ENCODE measurements around the gene MEIKIN.
"Not testable (repeated sequence)": the region's sequence is repeated elsewhere in the genome, so short reads cannot be mapped to it uniquely, and the experiment has no call there.

Gene MEIKIN

DNA sequence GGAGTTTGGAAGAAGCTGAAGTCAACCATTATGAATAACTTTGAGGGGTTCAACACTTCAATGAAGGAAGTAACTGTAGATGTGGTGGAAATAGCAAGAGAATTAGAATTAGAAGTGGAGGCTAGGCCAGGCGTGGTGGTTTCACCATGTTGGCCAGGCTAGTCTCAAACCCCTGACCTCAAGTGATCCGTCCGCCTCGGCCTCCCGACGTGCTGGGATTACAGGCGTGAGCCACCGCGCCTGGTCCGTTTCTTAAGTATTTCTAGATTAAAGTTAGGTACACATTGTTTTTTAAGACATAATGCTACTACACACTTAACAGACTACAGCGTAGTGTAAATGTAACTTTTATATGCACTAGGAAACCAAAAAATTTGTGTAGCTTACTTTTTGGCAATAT lies 162.7 kb downstream of the MEIKIN start:
- H3K9ac ChIP-seq = no peak overlapping the region
- H3K9me3 ChIP-seq = peaks cover 38% of the 10 kb centered on the region
- no peak overlapping the region for H3K4me2 ChIP-seq
- no peak overlapping the region for H3K4me3 ChIP-seq
- H4K20me1 ChIP-seq = peaks cover 67% of the 10 kb centered on the region
- TF ChIP-seq Cebpa-rat (IDR thresholded peaks at IDR 0.05) = no peak
- H3K4me1 ChIP-seq = no peaks in the 10 kb centered on the region
- H3K36me3 ChIP-seq = peaks cover 26% of the 10 kb centered on the region
- no peaks in the 10 kb centered on the region for H3K27me3 ChIP-seq
- H3K27ac ChIP-seq = no peak overlapping the region

DNA sequence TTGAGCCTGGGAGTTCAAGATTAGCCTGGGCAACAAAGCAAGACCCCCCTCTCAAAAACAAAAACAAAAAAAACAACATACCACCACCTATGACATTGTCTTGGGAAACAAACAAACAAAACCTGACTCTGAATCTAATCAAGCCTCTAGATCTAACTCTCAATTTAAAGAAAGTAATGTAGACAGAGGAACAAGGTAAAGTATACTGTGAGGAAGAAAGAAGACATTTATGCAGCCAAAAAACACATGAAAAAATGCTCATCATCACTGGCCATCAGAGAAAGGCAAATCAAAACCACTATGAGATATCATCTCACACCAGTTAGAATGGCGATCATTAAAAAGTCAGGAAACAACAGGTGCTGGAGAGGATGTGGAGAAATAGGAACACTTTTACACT lies 167.3 kb downstream of the MEIKIN start:
- not testable (repeated sequence) for H3K4me1 ChIP-seq, H3K27ac ChIP-seq, H3K9ac ChIP-seq, H3K27me3 ChIP-seq, H3K4me2 ChIP-seq, H3K4me3 ChIP-seq
- Histone ChIP-seq H3K9me3 (peaks cover 46% of the 10 kb centered on the region), H4K20me1 (peaks cover 71% of the 10 kb centered on the region), H3K36me3 (peaks cover 41% of the 10 kb centered on the region)

DNA sequence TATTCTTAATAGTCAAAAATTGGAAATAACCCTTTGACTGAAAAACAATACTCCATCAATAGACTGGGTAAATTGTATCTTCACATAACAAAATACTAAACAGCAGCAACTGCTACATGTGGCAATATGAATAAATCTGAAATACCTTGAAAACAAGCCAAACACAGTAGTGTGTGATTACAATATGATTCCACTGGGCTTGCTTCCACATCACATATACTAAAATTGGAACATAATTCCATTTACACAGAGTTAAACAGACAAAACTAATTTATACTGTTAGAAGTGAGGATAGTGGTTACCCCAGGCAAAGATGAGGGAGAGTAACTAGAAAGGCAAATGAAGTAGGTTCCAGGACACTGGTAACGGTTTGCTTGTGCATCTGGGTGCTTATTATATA lies 169.0 kb downstream of the MEIKIN start:
- Histone ChIP-seq H4K20me1 (peaks cover 80% of the 10 kb centered on the region), H3K4me1 (peaks cover 5% of the 10 kb centered on the region; the same call in 1 of the 2 replicates), H3K27ac (no peak overlapping the region), H3K4me3 (no peak overlapping the region), H3K9me3 (peaks cover 38% of the 10 kb centered on the region), H3K36me3 (peaks cover 28% of the 10 kb centered on the region), H3K9ac (no peak overlapping the region), H3K4me2 (no peak overlapping the region), H3K27me3 (no peaks in the 10 kb centered on the region)
- no peak for TF ChIP-seq Cebpa-rat (IDR thresholded peaks at IDR 0.05)

DNA sequence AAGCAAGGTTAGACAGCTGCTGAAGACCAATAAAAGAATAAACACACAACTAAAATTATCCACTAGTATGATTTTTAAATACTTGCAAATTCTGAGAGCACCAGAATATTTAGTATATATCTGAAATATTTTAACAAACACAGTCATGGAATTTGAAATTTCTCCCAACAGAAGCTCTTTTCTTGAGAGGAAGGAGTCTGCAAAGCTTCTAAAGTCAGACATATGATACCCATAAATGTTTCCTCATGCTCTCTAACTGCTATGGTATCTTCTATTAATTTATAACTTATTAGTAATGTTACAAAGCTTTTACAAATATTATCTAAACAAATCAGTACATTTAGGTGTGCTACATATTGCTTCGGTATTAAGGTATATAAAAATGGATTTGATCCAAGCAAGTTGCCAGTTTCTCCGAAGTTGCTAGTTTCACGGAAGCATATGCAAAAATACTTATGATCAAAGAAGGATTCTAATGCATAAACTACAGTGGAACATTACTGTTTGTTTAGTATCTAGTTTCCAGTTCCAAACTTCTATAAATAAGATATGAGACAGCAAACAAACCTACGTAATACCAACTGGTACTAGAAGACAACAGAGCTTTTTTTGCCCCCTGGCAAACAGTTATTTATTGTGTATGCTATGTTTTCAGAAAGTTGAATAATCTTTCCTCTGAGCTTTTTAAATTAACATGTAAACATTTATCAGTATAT lies 170.7 kb downstream of the MEIKIN start:
- Histone ChIP-seq H4K20me1 (peaks cover 82% of the 10 kb centered on the region), H3K27ac (no peak overlapping the region), H3K4me3 (no peak overlapping the region), H3K4me1 (peaks cover 18% of the 10 kb centered on the region), H3K9me3 (peaks cover 27% of the 10 kb centered on the region), H3K9ac (no peak overlapping the region), H3K4me2 (no peak overlapping the region), H3K27me3 (no peaks in the 10 kb centered on the region), H3K36me3 (peaks cover 18% of the 10 kb centered on the region)
- TF ChIP-seq Cebpa-rat (IDR thresholded peaks at IDR 0.05) = no peak

DNA sequence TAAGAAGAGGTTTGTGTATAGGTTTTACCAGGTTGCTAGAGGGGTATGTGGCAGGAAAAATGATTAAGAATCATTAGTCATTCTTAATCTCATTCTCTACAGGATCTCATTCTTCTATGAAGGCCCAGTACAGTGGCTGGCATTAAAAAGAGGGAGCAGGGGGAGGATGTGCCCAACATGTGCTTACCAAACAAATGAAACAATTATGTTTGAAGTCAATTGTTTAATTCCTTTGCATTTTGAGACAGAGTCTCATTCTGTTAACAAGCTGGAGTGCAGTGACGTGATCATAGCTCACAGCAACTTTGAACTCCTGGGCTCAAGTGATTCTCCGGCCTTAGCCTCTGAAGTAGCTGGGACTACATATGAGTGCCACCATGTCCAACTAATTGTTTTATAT lies 171.7 kb downstream of the MEIKIN start:
- H3K9ac ChIP-seq = no peak overlapping the region
- H3K27me3 ChIP-seq = no peaks in the 10 kb centered on the region
- H3K4me2 ChIP-seq = no peak overlapping the region
- H3K27ac ChIP-seq = no peak overlapping the region
- H4K20me1 ChIP-seq = peaks cover 91% of the 10 kb centered on the region
- H3K36me3 ChIP-seq = peaks cover 18% of the 10 kb centered on the region
- H3K9me3 ChIP-seq = peaks cover 19% of the 10 kb centered on the region
- no peak overlapping the region for H3K4me3 ChIP-seq
- peaks cover 25% of the 10 kb centered on the region for H3K4me1 ChIP-seq
- TF ChIP-seq Cebpa-rat (IDR thresholded peaks at IDR 0.05) = no peak

DNA sequence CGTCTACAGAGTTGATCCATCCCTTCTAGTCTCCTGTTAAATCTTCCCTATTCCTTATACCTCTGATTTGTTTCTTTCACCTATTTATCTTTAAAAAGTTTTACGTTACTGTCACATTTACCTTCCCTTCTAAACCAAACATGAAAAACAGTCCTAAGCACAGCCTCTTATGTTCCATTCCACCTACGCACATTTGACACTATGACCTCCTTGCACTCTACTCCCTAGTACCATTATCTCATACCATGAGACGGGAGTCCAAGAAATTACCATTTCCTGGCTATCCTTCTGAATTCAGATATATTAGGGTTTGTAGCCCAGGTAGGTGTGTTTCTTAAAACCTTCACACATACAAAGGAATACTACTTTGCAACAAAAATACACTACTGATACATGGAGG lies 173.8 kb downstream of the MEIKIN start:
- Histone ChIP-seq H3K27me3 (no peaks in the 10 kb centered on the region), H3K9ac (no peak overlapping the region), H4K20me1 (peaks cover 88% of the 10 kb centered on the region), H3K4me2 (no peak overlapping the region), H3K27ac (no peak overlapping the region), H3K4me1 (peaks cover 25% of the 10 kb centered on the region), H3K4me3 (no peak overlapping the region), H3K9me3 (peaks cover 26% of the 10 kb centered on the region), H3K36me3 (peaks cover 19% of the 10 kb centered on the region)
- TF ChIP-seq Cebpa-rat (IDR thresholded peaks at IDR 0.05) = no peak

DNA sequence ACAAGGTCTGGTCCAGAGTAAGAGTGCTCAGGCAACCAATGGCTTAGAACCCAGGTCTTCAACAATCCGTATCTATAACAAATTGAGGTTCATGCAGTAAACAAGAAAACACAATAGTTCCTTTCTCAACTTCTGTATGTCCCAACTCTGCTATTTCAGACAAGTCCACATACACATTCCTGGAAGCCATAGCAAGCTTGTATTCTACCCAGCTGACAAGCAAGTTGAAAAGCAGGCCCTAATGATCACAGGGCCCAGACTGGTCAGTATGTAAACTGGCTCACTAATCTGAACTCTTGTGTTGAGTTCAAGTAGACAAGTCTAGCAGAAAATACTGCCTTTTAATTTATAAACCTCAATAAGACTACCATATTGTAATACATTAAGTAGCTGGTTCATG lies 175.5 kb downstream of the MEIKIN start:
- Histone ChIP-seq H3K27ac (peak overlapping the region; percentile 7; the same call in 1 of the 2 replicates), H3K36me3 (peaks cover 19% of the 10 kb centered on the region), H3K27me3 (no peaks in the 10 kb centered on the region), H4K20me1 (peaks cover 80% of the 10 kb centered on the region), H3K9ac (no peak overlapping the region; the same call in 1 of the 2 replicates), H3K4me1 (peaks cover 25% of the 10 kb centered on the region), H3K4me3 (no peak overlapping the region), H3K9me3 (peaks cover 30% of the 10 kb centered on the region), H3K4me2 (peak overlapping the region; percentile 60)
- TF ChIP-seq Cebpa-rat (IDR thresholded peaks at IDR 0.05) = no peak

DNA sequence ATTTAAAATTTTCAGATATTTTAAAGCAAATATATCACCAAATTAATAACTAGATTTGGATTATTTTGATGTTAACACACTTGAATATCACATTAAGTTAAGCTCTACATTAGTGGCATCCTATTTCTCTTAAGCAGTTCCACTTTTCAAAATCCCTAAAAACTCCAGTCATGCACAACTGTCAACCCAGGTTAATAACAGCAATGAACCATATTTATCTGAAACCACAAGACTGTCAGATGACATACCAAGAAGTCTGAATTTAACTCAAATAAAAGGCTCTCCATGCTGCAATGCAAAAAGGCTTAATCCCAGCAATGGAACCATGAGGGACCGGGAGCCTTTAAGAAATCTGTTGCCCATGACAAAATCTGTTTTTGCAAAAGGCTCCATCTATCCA lies 176.1 kb downstream of the MEIKIN start:
- Histone ChIP-seq H4K20me1 (peaks cover 75% of the 10 kb centered on the region), H3K9me3 (peaks cover 36% of the 10 kb centered on the region), H3K4me1 (peaks cover 25% of the 10 kb centered on the region), H3K27ac (no peak overlapping the region), H3K4me2 (peak overlapping the region; percentile 60), H3K36me3 (peaks cover 25% of the 10 kb centered on the region), H3K4me3 (no peak overlapping the region), H3K27me3 (no peaks in the 10 kb centered on the region), H3K9ac (no peak overlapping the region; the same call in 1 of the 2 replicates)
- no peak for TF ChIP-seq Cebpa-rat (IDR thresholded peaks at IDR 0.05)

DNA sequence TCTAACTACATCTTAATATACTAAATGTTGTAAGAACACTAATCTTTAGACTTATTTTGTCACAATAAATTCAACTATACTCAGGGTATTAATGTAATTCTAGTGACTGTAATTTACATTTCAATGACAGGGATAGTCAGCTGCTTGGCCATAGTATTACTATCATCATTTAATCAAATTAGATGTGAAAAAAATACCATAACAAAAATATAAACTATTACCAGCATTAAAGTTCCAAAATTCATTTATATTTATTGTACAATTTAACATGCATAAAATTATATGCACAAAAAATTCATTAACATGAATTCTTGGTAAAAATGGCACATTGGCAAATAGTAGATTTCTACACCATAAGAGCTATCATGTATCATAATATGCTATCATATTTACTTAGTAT lies 177.6 kb downstream of the MEIKIN start:
- Histone ChIP-seq H3K36me3 (peaks cover 34% of the 10 kb centered on the region), H4K20me1 (peaks cover 72% of the 10 kb centered on the region), H3K27ac (no peak overlapping the region), H3K4me3 (no peak overlapping the region), H3K4me1 (peaks cover 25% of the 10 kb centered on the region), H3K27me3 (no peaks in the 10 kb centered on the region), H3K4me2 (no peak overlapping the region), H3K9me3 (peaks cover 47% of the 10 kb centered on the region), H3K9ac (no peak overlapping the region)
- no peak for TF ChIP-seq Cebpa-rat (IDR thresholded peaks at IDR 0.05)

DNA sequence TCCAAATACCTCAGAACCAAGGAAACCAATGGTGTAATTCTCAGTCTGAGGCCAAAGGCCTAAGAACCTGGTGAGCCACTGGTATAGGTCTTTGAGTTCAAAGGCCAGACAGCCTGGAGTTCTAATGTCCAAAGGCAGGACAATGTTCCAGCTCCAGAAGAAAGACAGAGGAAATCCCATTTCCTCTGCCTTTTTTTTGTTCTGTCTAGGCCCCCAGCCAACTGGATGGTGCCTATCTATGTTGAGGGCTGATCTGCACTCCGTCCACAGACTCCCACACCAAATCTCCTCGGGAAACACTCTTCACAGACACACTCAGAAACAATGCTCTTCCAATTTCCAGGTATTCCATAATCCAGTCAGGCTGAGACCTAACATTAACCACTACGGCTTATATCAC lies 178.8 kb downstream of the MEIKIN start:
- Histone ChIP-seq H3K27ac (no peak overlapping the region), H3K4me1 (peaks cover 23% of the 10 kb centered on the region), H3K36me3 (peaks cover 42% of the 10 kb centered on the region), H3K9me3 (peaks cover 54% of the 10 kb centered on the region), H4K20me1 (peaks cover 72% of the 10 kb centered on the region), H3K9ac (no peak overlapping the region), H3K4me3 (no peak overlapping the region), H3K27me3 (no peaks in the 10 kb centered on the region), H3K4me2 (no peak overlapping the region)
- no peak for TF ChIP-seq Cebpa-rat (IDR thresholded peaks at IDR 0.05)
